Left lung (tissue), 10 donors: ENCODE data around the gene THRAP3. TPM values are rescaled to one million over a fixed set of nuclear protein-coding genes. Genes with fewer than 3 reads are reported as not detected.

Experiments used
- ATAC-seq: fragments of 200-7000 bp; cut with Tn5 transposase; one replicate; pipeline ENCODE4 v1.9.1; 2020; ENCODE audit warnings: moderate library complexity
- DNase-seq, 4 donors: peaks; one replicate each; pipeline ENCODE4 v3.0.0-alpha.2; 2013 to 2020
- H3K27ac ChIP-seq, 2 donors: fragments of 200-600 bp; sonication (generic) in 1 of 2; one replicate each; pipeline versions ENCODE4 v1.5.0 to v1.8.0; 2020 to 2021
- H3K27me3 ChIP-seq, 2 donors: fragments of 200-600 bp; sonication (generic) in 1 of 2; one replicate each; pipeline versions ENCODE4 v1.5.0 to v1.8.0; 2020 to 2021
- H3K36me3 ChIP-seq, 2 donors: fragments of 200-600 bp; sonication (generic) in 1 of 2; one replicate each; pipeline versions ENCODE4 v1.5.0 to v1.8.0; 2020 to 2021
- H3K4me1 ChIP-seq, 2 donors: fragments of 200-600 bp; one replicate each; pipeline ENCODE4 v1.8.0; 2021
- H3K4me3 ChIP-seq, 2 donors: fragments of 200-600 bp; sonication (generic) in 1 of 2; one replicate each; pipeline versions ENCODE4 v1.5.0 to v1.8.0; 2020 to 2021; ENCODE audit warnings: mild to moderate bottlenecking in 1 of 2
- H3K9me3 ChIP-seq, 2 donors: fragments of 200-600 bp; sonication (generic) in 1 of 2; one replicate each; pipeline versions ENCODE4 v1.5.0 to v1.8.0; 2020 to 2021
- CTCF ChIP-seq, 2 donors: fragments of 200-600 bp; sonication (generic) in 1 of 2; IDR thresholded peaks; one replicate each; pipeline versions ENCODE4 v1.5.0 to v1.8.0; 2021; ENCODE audit warnings: antibody characterized with exemption in 2 of 2
- intact Hi-C, 2 donors: fragments of 100-400 bp; cut with DNase I; formaldehyde crosslinking; loops; one replicate each; pipeline versions ENCODE4 v1.11.2 to v1.14.2; 2022
- polyA plus RNA-seq, 6 donors: library from polyadenylated mRNA; unstranded; fragments of 120-200 nt; gene quantifications; one replicate each; pipeline ENCODE4 v1.2.1, GENCODE V29; 2013; ENCODE audit not compliant: insufficient read length in 6 of 6
- total RNA-seq, 2 donors: library from RNA; stranded (reverse); fragmentation: NEBNext Ultra II Directional; extraction: Animal tissue kit (Norgen Biotek cat#: 25700); gene quantifications; one replicate each; pipeline ENCODE4 v1.2.1, GENCODE V29; 2021
- donor health status: DM: no; HTN: yes; CAD: no.
- donor health status: DM: no; HTN: no; CAD: no.

THRAP3 gene
- total and polyA plus RNA-seq, 8 donors, result 86.2 to 167 (median 145) TPM

GRCh38 chr1:36345353-36345752 lies 121.1 kb downstream of the THRAP3 start:
- Histone ChIP-seq H3K4me3 (no peak overlapping the region), H3K9me3 (no peaks in the 10 kb centered on the region), H3K36me3 (peaks cover 0 to 99% of the 10 kb centered on the region in 2 donors), H3K27ac (no peak overlapping the region), H3K4me1 (peaks cover 4 to 41% of the 10 kb centered on the region in 2 donors), H3K27me3 (no peaks in the 10 kb centered on the region)
- ATAC-seq (no peak), DNase-seq (no peak)
- intact Hi-C loops, result no loop called here
- no peak for TF ChIP-seq CTCF (IDR thresholded peaks at IDR 0.05)

- Histone ChIP-seq H3K27ac (no peak overlapping the region), H3K4me3 (no peak overlapping the region), H3K9me3 (no peaks in the 10 kb centered on the region), H3K36me3 (peaks cover 0 to 88% of the 10 kb centered on the region in 2 donors), H3K4me1 (peaks cover 19 to 56% of the 10 kb centered on the region in 2 donors), H3K27me3 (no peaks in the 10 kb centered on the region)
- intact Hi-C loops, result no loop called here
- no peak for ATAC-seq
- TF ChIP-seq CTCF (IDR thresholded peaks at IDR 0.05), result no peak
- no peak for DNase-seq
These were observed 122.6 kb downstream of the THRAP3 start for GRCh38 chr1:36346741-36347370.

- no peaks in the 10 kb centered on the region for H3K9me3 ChIP-seq
- H3K36me3 ChIP-seq, result peaks cover 0 to 88% of the 10 kb centered on the region in 2 donors
- no peak for TF ChIP-seq CTCF (IDR thresholded peaks at IDR 0.05)
- ATAC-seq (no peak), DNase-seq (no peak)
- no peak overlapping the region for H3K4me3 ChIP-seq
- peaks cover 22 to 48% of the 10 kb centered on the region in 2 donors for H3K4me1 ChIP-seq
- intact Hi-C loops, result no loop called here
- H3K27me3 ChIP-seq, result no peaks in the 10 kb centered on the region
- H3K27ac ChIP-seq, result peak overlapping the region in 1 of 2 donors; percentile 76
These were observed 125.0 kb downstream of the THRAP3 start for GRCh38 chr1:36349241-36349671.

- no peak for TF ChIP-seq CTCF (IDR thresholded peaks at IDR 0.05)
- Histone ChIP-seq H3K4me3 (no peak overlapping the region), H3K9me3 (no peaks in the 10 kb centered on the region), H3K4me1 (peaks cover 22 to 43% of the 10 kb centered on the region in 2 donors), H3K27ac (peak overlapping the region; percentile 75 to 76), H3K36me3 (peaks cover 0 to 88% of the 10 kb centered on the region in 2 donors), H3K27me3 (no peaks in the 10 kb centered on the region)
- DNase-seq, result no peak
- no peak for ATAC-seq
- intact Hi-C loops, result no loop called here
These were observed 125.6 kb downstream of the THRAP3 start for GRCh38 chr1:36349839-36350238.

- ATAC-seq (peak; percentile 85), DNase-seq (peak in 2 of 4 donors; percentile 64 to 86)
- Histone ChIP-seq H3K9me3 (no peaks in the 10 kb centered on the region), H3K36me3 (peaks cover 0 to 88% of the 10 kb centered on the region in 2 donors), H3K27ac (peak overlapping the region; percentile 75 to 76), H3K4me1 (peaks cover 22 to 43% of the 10 kb centered on the region in 2 donors), H3K27me3 (no peaks in the 10 kb centered on the region), H3K4me3 (no peak overlapping the region)
- intact Hi-C loops, result no loop called here
- no peak for TF ChIP-seq CTCF (IDR thresholded peaks at IDR 0.05)
These were observed 126.5 kb downstream of the THRAP3 start for GRCh38 chr1:36350659-36351226.
